Small intestine (tissue), 7 donors: ENCODE data around the gene ANO3. TPM values are rescaled to one million over a fixed set of nuclear protein-coding genes. Genes with fewer than 3 reads are reported as not detected.
A peak's percentile ranks its signal among the peaks of the same experiment; 100 is the strongest.
"Not testable (repeated sequence)": the region's sequence is repeated elsewhere in the genome, so short reads cannot be mapped to it uniquely, and the experiment has no call there.

Experiments used
- DNase-seq, 2 donors: peaks; one replicate each; pipeline versions ENCODE4 v3.0.0 to v3.0.0-alpha.2; 2013
- FAIRE-seq: peaks from 2 replicates; lab custom pipeline; 2012; peaks lifted over from hg19 to GRCh38; lab: Jason Lieb, UNC
- H3K27ac ChIP-seq, 3 donors: one replicate each; pipeline ENCODE4 v1.5.1; 2013; ENCODE audit warnings: low read length in 2 of 3, mild to moderate bottlenecking in 2 of 3, control low read depth in 1 of 3, inconsistent platforms in 1 of 3, low read depth in 1 of 3, moderate library complexity in 1 of 3
- H3K27me3 ChIP-seq, 3 donors: one replicate each; pipeline ENCODE4 v1.6.1; 2013; ENCODE audit warnings: low read length in 3 of 3, inconsistent platforms in 1 of 3; ENCODE audit not compliant: control insufficient read depth in 3 of 3, insufficient read depth in 3 of 3
- H3K36me3 ChIP-seq, 3 donors: one replicate each; pipeline ENCODE4 v1.6.1; 2013; ENCODE audit warnings: low read length in 3 of 3, inconsistent platforms in 1 of 3, low read depth in 1 of 3, mild to moderate bottlenecking in 1 of 3, moderate library complexity in 1 of 3; ENCODE audit not compliant: control insufficient read depth in 3 of 3, insufficient read depth in 2 of 3
- H3K4me1 ChIP-seq, 3 donors: one replicate each; pipeline ENCODE4 v1.6.1; 2013; ENCODE audit warnings: low read length in 2 of 3, inconsistent platforms in 1 of 3, low read depth in 1 of 3, mild to moderate bottlenecking in 1 of 3, moderate library complexity in 1 of 3; ENCODE audit not compliant: control insufficient read depth in 3 of 3, insufficient read depth in 2 of 3
- H3K4me3 ChIP-seq, 3 donors: one replicate each; pipeline ENCODE4 v1.5.1; 2013; ENCODE audit warnings: low read length in 3 of 3, control low read depth in 1 of 3, inconsistent platforms in 1 of 3, low read depth in 1 of 3, mild to moderate bottlenecking in 1 of 3, moderate library complexity in 1 of 3
- H3K9me3 ChIP-seq, 2 donors: one replicate each; pipeline ENCODE4 v1.6.1; 2013; ENCODE audit warnings: low read depth in 1 of 2, low read length in 1 of 2; ENCODE audit not compliant: control insufficient read depth in 2 of 2, insufficient read depth in 1 of 2
- WGBS, 3 donors: extraction: QIAGEN DNeasy Blood & Tissue Kit; methylation state at CpG; one replicate each; pipeline ENCODE4 v1.1.7; 2013; 5-methylcytosine and 5-hydroxymethylcytosine counted together
- polyA plus RNA-seq, 4 donors: library from polyadenylated mRNA; stranded (reverse) in 3 of 4; unstranded in 1 of 4; fragments of 200-250 nt in 3 of 4; fragments of 120-200 nt in 1 of 4; gene quantifications; one replicate each; pipeline versions ENCODE4 v1.2.1 to v1.2.3, GENCODE V29; 2013
- donor health status: healthy with polysubstance abuse.
- donor health status: control.
- donor health status: control.
- donor health status: Bipolar disorder and iron deficiency.
- donor health status: healthy.

The ANO3 gene
- polyA plus RNA-seq, 4 donors: under 0.01 to 0.10 (median 0.09) TPM; not detected in 1

- no peak overlapping the region for H3K27ac ChIP-seq
- 29 to 65% (median 45%) methylated on average over 2 of the region's 2 CpGs for WGBS, 3 donors
- no peak overlapping the region for H3K4me3 ChIP-seq
- FAIRE-seq (no peak), DNase-seq (no peak)
- H3K27me3 ChIP-seq: no peaks in the 10 kb centered on the region
- no peaks in the 10 kb centered on the region for H3K36me3 ChIP-seq
- no peaks in the 10 kb centered on the region for H3K4me1 ChIP-seq
- no peaks in the 10 kb centered on the region for H3K9me3 ChIP-seq
Observed at GRCh38 chr11:26632691-26633159, 300.8 kb downstream of the ANO3 start.

GRCh38 chr11:26643314-26643713, 311.4 kb downstream of the ANO3 start:
- 84 to 91% (median 88%) methylated on average over 10 of the region's 10 CpGs for WGBS, 3 donors
- not testable (repeated sequence) for H3K9me3 ChIP-seq, FAIRE-seq

DNA sequence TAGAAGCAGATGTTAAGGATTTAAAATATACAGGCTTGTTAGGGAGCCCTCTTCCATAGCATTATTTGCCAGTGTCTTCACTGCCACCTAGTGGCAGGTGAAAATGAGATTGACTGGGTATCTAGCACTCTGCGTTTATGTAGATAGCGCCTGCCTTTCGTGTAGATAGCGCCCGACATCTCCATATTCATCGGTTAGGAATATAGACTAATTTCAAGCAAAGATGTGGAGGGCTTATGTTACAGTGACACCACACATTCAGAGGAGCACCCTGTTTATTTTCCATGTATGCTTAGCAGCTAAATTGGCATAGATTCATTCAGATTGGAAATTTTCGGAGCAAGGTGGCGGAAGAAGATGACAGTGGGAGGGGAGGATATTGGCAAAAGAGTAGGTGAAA, 318.0 kb downstream of the ANO3 start:
- no peaks in the 10 kb centered on the region for H3K9me3 ChIP-seq
- no peaks in the 10 kb centered on the region for H3K4me1 ChIP-seq
- DNase-seq (peak; percentile 72 to 85), FAIRE-seq (no peak)
- no peak overlapping the region for H3K4me3 ChIP-seq
- H3K27me3 ChIP-seq: no peaks in the 10 kb centered on the region
- no peaks in the 10 kb centered on the region for H3K36me3 ChIP-seq
- H3K27ac ChIP-seq: no peak overlapping the region
- 31 to 39% (median 35%) methylated on average over 8 of the region's 8 CpGs for WGBS, 3 donors

More at GRCh38 chr11:26643314-26643713, 311.4 kb downstream of the ANO3 start:
- H3K4me1 ChIP-seq, DNase-seq, H3K4me3 ChIP-seq, H3K36me3 ChIP-seq, H3K27me3 ChIP-seq, H3K27ac ChIP-seq: not testable (repeated sequence)

GRCh38 chr11:26651916-26652315, 320.0 kb downstream of the ANO3 start:
- H3K9me3 ChIP-seq: no peaks in the 10 kb centered on the region
- DNase-seq (no peak), FAIRE-seq (no peak)
- no peaks in the 10 kb centered on the region for H3K36me3 ChIP-seq
- H3K27ac ChIP-seq: no peak overlapping the region
- no peaks in the 10 kb centered on the region for H3K4me1 ChIP-seq
- no peak overlapping the region for H3K4me3 ChIP-seq
- H3K27me3 ChIP-seq: no peaks in the 10 kb centered on the region
- WGBS, 3 donors: 43 to 77% (median 66%) methylated on average over 6 of the region's 6 CpGs

- Histone ChIP-seq H3K4me1 (no peaks in the 10 kb centered on the region), H3K9me3 (no peaks in the 10 kb centered on the region), H3K27ac (no peak overlapping the region), H3K36me3 (no peaks in the 10 kb centered on the region), H3K4me3 (no peak overlapping the region), H3K27me3 (no peaks in the 10 kb centered on the region)
- no peak for DNase-seq
- 87 to 88% (median 87%) methylated on average over 2 of the region's 2 CpGs for WGBS, 3 donors
- FAIRE-seq: no peak
Observed at GRCh38 chr11:26655287-26655686, 323.4 kb downstream of the ANO3 start.

- Histone ChIP-seq H3K27me3 (no peaks in the 10 kb centered on the region), H3K36me3 (no peaks in the 10 kb centered on the region), H3K9me3 (no peaks in the 10 kb centered on the region), H3K4me1 (no peaks in the 10 kb centered on the region), H3K4me3 (no peak overlapping the region), H3K27ac (no peak overlapping the region)
- DNase-seq: no peak
- WGBS, 3 donors: 83 to 86% (median 84%) methylated on average over 1 of the region's 1 CpG
- no peak for FAIRE-seq
Observed at GRCh38 chr11:26662916-26663315, 331.0 kb downstream of the ANO3 start.

DNA sequence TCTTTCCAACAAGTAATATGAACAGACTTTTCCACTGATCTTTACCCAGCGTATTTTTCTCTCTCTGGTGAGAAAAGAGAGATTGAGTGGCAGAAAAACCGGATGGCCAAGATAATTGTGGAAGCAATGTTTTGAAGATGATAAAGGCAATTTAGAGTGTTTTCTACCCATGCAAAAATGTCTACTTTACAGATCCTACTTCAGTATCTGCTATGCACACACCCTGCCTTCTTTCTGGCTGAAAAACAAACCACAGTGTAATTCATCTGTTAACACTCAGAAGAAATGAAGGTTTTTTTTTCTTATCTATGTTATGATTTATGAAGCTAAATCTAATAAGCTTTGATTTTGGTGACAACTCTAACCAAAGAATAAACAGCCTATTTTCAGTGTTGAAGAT, 333.1 kb downstream of the ANO3 start:
- 48 to 70% (median 56%) methylated on average over 2 of the region's 2 CpGs for WGBS, 3 donors
- no peak overlapping the region for H3K4me3 ChIP-seq
- FAIRE-seq (no peak), DNase-seq (no peak)
- H3K27ac ChIP-seq: no peak overlapping the region
- no peaks in the 10 kb centered on the region for H3K27me3 ChIP-seq
- no peaks in the 10 kb centered on the region for H3K9me3 ChIP-seq
- peaks cover 0 to 1% (median 0%) of the 10 kb centered on the region in 3 donors for H3K36me3 ChIP-seq
- no peaks in the 10 kb centered on the region for H3K4me1 ChIP-seq

DNA sequence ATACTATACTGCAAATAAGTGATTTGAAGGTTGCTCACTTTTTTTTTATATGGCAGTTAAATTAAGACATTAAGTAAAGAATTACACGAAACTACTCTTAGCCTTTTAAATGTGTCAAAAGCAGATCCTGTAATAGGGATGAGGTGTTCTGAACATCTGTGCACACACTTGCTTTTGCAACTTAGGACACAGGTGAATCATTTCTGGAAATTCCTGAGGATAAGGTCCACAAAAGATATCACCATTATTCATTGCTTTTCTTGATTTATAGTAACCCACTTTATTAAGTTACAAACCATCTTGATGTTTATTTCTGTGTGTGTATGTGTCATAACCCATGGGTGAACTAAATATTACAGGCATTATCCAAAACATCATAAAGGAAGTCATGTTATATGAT, 334.0 kb downstream of the ANO3 start:
- peaks cover 0 to 4% (median 0%) of the 10 kb centered on the region in 3 donors for H3K36me3 ChIP-seq
- H3K27ac ChIP-seq: no peak overlapping the region
- no peaks in the 10 kb centered on the region for H3K27me3 ChIP-seq
- DNase-seq (no peak), FAIRE-seq (no peak)
- H3K4me3 ChIP-seq: no peak overlapping the region
- H3K9me3 ChIP-seq: no peaks in the 10 kb centered on the region
- no peaks in the 10 kb centered on the region for H3K4me1 ChIP-seq
- 76 to 80% (median 79%) methylated on average over 1 of the region's 1 CpG for WGBS, 3 donors
